AG04449 (cell line): ENCODE data around the gene HIVEP3.
A peak's percentile ranks its signal among the peaks of the same experiment; 100 is the strongest.

Experiments used
- CTCF ChIA-PET: fragments of 350-600 bp; formaldehyde crosslinking; extraction: SDS; loops from one replicate; lab custom pipeline; 2021; ENCODE audit warnings: antibody characterized with exemption; lab: Yijun Ruan, JAX
- POLR2A ChIA-PET: fragments of 400-600, 350-600 bp; formaldehyde crosslinking; extraction: SDS; loops from one replicate; lab custom pipeline; 2020; ENCODE audit warnings: antibody characterized with exemption, inconsistent platforms; lab: Yijun Ruan, JAX
- DNase-seq: peaks from one replicate; pipeline ENCODE4 v3.0.0-alpha.2; 2010; ENCODE audit warnings: low read depth, low spot score
- H3K4me3 ChIP-seq: 2 replicates; pipeline ENCODE4 v1.5.1; 2011; ENCODE audit warnings: low read depth, mild to moderate bottlenecking, control low read depth, low read length
- TF ChIP-seq, protein P1 (sequence below): IDR thresholded peaks from one replicate; pipeline ENCODE4 v1.5.1; 2011; ENCODE audit warnings: mild to moderate bottlenecking, moderate library complexity, low read length, control low read depth, inconsistent platforms; ENCODE audit not compliant: insufficient read depth; ENCODE audit errors: missing control alignments

HIVEP3 gene

DNA sequence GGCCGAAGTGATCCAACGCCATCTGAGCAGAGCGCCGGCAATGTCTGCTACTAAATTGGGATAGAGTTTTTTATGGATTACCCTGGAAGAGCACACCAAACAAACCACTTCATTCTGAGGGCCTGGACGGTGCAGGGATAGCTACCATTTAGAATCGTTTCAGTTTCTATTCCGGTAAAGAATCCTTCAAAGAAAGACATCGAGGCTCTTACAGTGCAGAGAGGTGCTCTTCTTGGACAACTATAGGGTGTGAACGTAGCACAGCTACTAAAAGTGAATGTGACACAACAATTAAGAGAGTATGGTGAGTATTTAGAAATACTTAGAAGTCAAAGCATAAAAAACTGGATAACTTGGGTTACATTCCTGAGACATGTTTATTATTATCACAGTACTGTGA, 16.1 kb downstream of the HIVEP3 start:
- no peak overlapping the region for H3K4me3 ChIP-seq
- TF ChIP-seq, protein P1, sequence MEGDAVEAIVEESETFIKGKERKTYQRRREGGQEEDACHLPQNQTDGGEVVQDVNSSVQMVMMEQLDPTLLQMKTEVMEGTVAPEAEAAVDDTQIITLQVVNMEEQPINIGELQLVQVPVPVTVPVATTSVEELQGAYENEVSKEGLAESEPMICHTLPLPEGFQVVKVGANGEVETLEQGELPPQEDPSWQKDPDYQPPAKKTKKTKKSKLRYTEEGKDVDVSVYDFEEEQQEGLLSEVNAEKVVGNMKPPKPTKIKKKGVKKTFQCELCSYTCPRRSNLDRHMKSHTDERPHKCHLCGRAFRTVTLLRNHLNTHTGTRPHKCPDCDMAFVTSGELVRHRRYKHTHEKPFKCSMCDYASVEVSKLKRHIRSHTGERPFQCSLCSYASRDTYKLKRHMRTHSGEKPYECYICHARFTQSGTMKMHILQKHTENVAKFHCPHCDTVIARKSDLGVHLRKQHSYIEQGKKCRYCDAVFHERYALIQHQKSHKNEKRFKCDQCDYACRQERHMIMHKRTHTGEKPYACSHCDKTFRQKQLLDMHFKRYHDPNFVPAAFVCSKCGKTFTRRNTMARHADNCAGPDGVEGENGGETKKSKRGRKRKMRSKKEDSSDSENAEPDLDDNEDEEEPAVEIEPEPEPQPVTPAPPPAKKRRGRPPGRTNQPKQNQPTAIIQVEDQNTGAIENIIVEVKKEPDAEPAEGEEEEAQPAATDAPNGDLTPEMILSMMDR: no peak
- ChIA-PET CTCF (interaction anchor here (1.2 kb wide), 2 partner anchors 90 to 328 kb away, joined by 3 read pairs; no protein-coding TSS in a partner anchor), POLR2A (no interaction called here)
- no peak for DNase-seq

DNA sequence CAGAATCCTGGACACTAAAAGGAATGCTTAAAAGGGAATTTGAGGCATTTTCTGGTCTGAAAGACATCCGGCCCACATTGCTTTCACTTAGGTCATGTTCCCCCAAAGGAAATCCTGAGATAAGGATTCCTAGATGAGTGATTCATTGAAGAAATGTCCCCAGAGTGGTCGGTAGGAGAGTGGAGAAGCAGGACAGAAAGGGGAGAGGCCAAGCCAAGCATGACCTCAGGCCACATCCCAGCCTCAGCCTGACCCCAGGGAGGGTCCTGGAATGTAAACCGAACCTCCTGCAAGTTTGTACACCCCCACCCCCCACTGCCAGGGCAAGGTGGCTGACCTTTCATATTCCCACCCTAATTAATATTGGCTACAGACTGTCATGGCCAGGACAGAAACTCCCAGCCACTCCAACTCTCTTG, 16.6 kb downstream of the HIVEP3 start:
- H3K4me3 ChIP-seq: no peak overlapping the region
- TF ChIP-seq, protein P1: no peak
- DNase-seq: peak; percentile 45
- ChIA-PET CTCF (interaction anchor here (1.2 kb wide), 2 partner anchors 90 to 327 kb away, joined by 3 read pairs; no protein-coding TSS in a partner anchor), POLR2A (no interaction called here)

DNA sequence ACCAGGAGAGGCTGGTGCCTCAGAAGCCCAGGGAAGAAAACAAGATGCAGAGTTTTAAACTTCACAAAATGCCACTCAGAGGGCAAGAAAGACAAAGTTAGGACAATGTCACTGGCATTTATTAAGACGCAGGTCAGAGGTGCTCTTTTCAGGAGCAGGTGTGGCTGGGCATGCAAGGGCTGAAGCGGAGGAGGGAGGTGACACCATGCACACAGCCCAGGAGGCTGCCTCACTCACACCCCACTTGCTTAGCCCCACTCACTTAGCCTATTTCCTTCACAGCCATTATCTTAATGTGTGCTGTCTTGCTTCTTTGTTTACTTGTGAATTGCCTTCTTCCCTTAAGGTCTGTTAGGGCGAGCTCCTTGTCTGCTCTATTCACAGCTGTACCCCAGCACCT, 17.2 kb downstream of the HIVEP3 start:
- DNase-seq: no peak
- no peak overlapping the region for H3K4me3 ChIP-seq
- CTCF ChIA-PET: interaction anchor here (1.0 kb wide), 1 partner anchor 22 kb away, joined by 3 read pairs; no protein-coding TSS in a partner anchor
- TF ChIP-seq, protein P1: no peak
- POLR2A ChIA-PET: no interaction called here

GRCh38 chr1:41900603-41901444, 17.9 kb downstream of the HIVEP3 start:
- TF ChIP-seq, protein P1: no peak
- CTCF ChIA-PET: interaction anchor here (1.0 kb wide), 1 partner anchor 21 kb away, joined by 3 read pairs; no protein-coding TSS in a partner anchor
- no peak overlapping the region for H3K4me3 ChIP-seq
- POLR2A ChIA-PET: interaction anchor here (1.0 kb wide), 1 partner anchor 10 kb away, joined by 3 read pairs; no protein-coding TSS in a partner anchor
- no peak for DNase-seq

- POLR2A ChIA-PET: no interaction called here
- H3K4me3 ChIP-seq: no peak overlapping the region
- TF ChIP-seq, protein P1: no peak
- DNase-seq: no peak
- CTCF ChIA-PET: interaction anchor here (0.9 kb wide), 1 partner anchor 325 kb away, joined by 3 read pairs; no protein-coding TSS in a partner anchor
Measured at GRCh38 chr1:41898191-41898713, 20.5 kb downstream of the HIVEP3 start.

GRCh38 chr1:41895552-41895951, 23.2 kb downstream of the HIVEP3 start:
- TF ChIP-seq, protein P1: no peak
- ChIA-PET CTCF (interaction anchor here (1.2 kb wide), 1 partner anchor 10 kb away, joined by 3 read pairs; no protein-coding TSS in a partner anchor), POLR2A (no interaction called here)
- no peak for DNase-seq
- H3K4me3 ChIP-seq: no peak overlapping the region
